ENCODE measurements around the gene VPS51.

The VPS51 gene

GRCh38 chr11:65077451-65077850, 18.6 kb upstream of the VPS51 start:
- DNase-seq = no peak

GRCh38 chr11:65078151-65078550, 17.9 kb upstream of the VPS51 start:
- peak; percentile 61 for DNase-seq

GRCh38 chr11:65078786-65079342, 17.1 kb upstream of the VPS51 start:
- DNase-seq = no peak

- DNase-seq = no peak
Observed at GRCh38 chr11:65083134-65083833, 12.7 kb upstream of the VPS51 start.

- DNase-seq = peak; percentile 92
Observed at GRCh38 chr11:65083834-65084597, 12.0 kb upstream of the VPS51 start, which contains the start of the genes CDCA5 and ZFPL1. Gene CDCA5 (minus strand): TSS chr11:65084040. CDS start chr11:65083978, 62 bp downstream. Gene ZFPL1 (plus strand): TSS chr11:65084222. CDS start chr11:65084699, 477 bp downstream.

GRCh38 chr11:65084598-65085375, 11.2 kb upstream of the VPS51 start:
- DNase-seq = no peak

- no peak for DNase-seq
Observed at GRCh38 chr11:65085446-65085845, 10.6 kb upstream of the VPS51 start.

- no peak for DNase-seq
Observed at GRCh38 chr11:65086809-65087208, 9.2 kb upstream of the VPS51 start.

GRCh38 chr11:65087216-65087615, 8.8 kb upstream of the VPS51 start:
- DNase-seq = no peak

GRCh38 chr11:65087827-65088226, 8.2 kb upstream of the VPS51 start:
- no peak for DNase-seq

- DNase-seq = no peak
Observed at GRCh38 chr11:65089621-65090020, 6.4 kb upstream of the VPS51 start.

GRCh38 chr11:65090628-65091027, 5.4 kb upstream of the VPS51 start:
- DNase-seq = no peak

GRCh38 chr11:65095427-65095826, 587 bp upstream of the VPS51 start:
- no peak for DNase-seq

GRCh38 chr11:65096926-65097325, 912 bp downstream of the VPS51 start:
- DNase-seq = no peak

- DNase-seq = no peak
Observed at GRCh38 chr11:65100674-65101350, 4.8 kb downstream of the VPS51 start.

GRCh38 chr11:65102142-65103095, 6.4 kb downstream of the VPS51 start:
- DNase-seq = no peak

- no peak for DNase-seq
Observed at GRCh38 chr11:65103476-65103875, 7.5 kb downstream of the VPS51 start.

GRCh38 chr11:65104628-65105027, 8.6 kb downstream of the VPS51 start:
- no peak for DNase-seq

GRCh38 chr11:65107078-65107477, 11.1 kb downstream of the VPS51 start:
- DNase-seq = no peak

- no peak for DNase-seq
Observed at GRCh38 chr11:65107751-65108468, 11.9 kb downstream of the VPS51 start.
